Measurements from ENCODE around the gene SF1.
"Not testable (repeated sequence)": the region's sequence is repeated elsewhere in the genome, so short reads cannot be mapped to it uniquely, and the experiment has no call there.

Gene SF1, protein sequence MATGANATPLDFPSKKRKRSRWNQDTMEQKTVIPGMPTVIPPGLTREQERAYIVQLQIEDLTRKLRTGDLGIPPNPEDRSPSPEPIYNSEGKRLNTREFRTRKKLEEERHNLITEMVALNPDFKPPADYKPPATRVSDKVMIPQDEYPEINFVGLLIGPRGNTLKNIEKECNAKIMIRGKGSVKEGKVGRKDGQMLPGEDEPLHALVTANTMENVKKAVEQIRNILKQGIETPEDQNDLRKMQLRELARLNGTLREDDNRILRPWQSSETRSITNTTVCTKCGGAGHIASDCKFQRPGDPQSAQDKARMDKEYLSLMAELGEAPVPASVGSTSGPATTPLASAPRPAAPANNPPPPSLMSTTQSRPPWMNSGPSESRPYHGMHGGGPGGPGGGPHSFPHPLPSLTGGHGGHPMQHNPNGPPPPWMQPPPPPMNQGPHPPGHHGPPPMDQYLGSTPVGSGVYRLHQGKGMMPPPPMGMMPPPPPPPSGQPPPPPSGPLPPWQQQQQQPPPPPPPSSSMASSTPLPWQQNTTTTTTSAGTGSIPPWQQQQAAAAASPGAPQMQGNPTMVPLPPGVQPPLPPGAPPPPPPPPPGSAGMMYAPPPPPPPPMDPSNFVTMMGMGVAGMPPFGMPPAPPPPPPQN

GRCh38 chr11:64778473-64779298 is at the start of gene SF1:
TSS of gene SF1 (minus strand) at chr11:64778542. CDS start at chr11:64778392, 150 bp downstream.
- peak; percentile 100 for DNase-seq (ENCODE audit: low spot score)

DNA sequence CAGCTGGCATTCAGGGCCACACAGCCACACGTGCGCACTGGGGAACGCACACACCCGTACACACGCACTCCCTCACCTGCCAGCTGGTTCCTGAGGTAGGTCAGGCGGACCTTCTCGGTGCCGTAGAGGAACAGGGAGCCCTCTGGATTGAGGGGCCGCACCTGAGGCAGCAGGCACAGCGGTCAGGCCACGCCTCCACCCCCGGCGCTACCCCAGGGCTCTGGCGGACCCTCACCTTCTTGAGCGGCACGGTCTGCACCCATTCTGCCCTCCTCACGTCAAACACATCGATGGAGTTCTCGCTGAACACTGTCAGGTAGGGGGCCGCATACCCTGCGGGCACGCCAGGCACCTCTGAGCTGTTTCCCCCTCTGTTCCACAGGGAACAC is 49.1 kb upstream of the SF1 start:
- DNase-seq (ENCODE audit: low spot score): no peak

- no peak for DNase-seq (ENCODE audit: low spot score)
These were observed 48.5 kb upstream of the SF1 start for GRCh38 chr11:64826578-64827450.

- no peak for DNase-seq (ENCODE audit: low spot score)
These were observed 47.7 kb upstream of the SF1 start for GRCh38 chr11:64826062-64826461.

DNA sequence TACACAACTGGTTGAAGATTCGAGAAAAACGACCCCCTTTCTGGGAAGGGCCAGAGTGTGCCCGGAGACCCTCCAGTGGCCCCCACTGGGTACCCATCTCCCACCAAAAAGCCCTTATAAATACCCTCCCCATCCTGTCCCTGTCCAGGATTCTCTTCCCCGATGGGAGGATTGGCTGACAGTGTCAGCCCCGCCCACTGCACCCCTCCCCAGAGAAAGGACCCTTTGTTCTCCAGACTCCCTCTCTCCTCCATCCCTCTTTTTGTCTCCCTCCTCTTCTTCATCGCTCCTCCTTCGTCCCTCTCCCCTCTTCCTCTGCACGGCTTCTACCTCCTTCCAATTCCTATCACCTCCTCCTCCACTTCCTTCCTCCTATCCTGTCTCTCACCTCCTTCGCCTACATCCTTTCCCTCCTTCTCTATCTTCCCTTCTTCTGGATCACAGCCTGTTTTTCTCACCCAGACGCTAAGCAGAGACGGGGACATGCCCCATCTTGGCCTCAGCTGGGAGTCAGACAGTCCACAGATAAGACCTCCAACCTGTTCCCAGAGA is 45.3 kb upstream of the SF1 start:
- no peak for DNase-seq (ENCODE audit: low spot score)

DNA sequence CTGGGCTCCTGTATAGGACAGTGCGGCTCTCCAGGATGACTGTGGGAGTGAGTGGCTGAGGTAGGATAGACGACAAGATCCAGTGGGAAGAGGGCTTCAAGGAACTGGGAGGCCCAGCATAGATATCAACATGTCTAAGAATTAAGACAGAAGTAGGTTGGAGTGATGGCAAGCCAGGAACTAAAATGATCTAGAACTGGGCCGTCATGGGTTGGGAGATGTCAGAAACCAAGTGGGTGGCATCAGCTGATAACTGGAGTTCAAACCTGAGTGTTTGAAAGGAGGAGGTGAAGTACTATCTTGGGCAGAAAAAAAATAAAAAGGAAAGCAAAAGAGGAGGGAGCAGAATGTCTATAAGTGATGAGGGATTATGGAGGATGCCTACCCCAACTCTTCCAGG is 39.1 kb upstream of the SF1 start:
- no peak for DNase-seq (ENCODE audit: low spot score)

DNA sequence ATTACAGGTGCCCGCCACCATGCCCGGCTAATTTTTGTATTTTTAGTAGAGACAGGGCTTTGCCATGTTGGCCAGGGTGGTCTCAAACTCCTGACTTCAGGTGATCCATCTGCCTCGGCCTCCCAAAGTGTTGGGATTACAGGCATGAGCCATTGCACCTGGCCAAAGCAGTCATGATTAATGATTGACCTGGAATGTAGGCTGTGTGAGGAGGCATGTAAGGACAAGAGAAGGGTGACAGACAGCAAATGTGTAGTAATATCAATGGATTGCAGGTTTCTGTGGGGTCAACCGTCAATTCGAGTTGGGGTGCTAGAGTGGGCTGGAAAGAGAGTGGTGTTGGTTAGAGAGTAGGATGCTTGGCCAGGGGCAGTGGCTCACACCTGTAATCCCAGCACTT is 37.1 kb upstream of the SF1 start:
- not testable (repeated sequence) for DNase-seq (ENCODE audit: low spot score)

GRCh38 chr11:64814712-64815187 is 36.4 kb upstream of the SF1 start:
- no peak for DNase-seq (ENCODE audit: low spot score)

DNA sequence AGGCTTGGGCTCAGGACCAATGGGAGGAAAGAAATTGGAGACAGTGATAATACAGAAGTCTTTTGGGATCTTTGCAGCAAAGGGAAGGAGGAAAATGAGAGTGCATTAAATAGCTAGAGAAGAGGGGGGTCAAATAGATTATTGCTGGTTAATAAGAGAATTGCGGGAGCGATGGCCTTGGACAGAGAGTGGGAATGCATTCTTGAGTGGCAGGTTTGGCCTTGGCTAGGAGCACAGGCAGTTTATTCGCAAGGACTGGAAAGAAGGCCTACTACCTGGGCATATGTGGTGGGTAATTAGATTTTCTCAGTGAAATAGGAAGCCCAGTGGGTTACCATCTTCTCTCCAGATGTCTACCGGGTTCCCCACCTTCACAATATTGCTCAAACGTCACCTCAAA is 35.5 kb upstream of the SF1 start:
- DNase-seq (ENCODE audit: low spot score): no peak

DNA sequence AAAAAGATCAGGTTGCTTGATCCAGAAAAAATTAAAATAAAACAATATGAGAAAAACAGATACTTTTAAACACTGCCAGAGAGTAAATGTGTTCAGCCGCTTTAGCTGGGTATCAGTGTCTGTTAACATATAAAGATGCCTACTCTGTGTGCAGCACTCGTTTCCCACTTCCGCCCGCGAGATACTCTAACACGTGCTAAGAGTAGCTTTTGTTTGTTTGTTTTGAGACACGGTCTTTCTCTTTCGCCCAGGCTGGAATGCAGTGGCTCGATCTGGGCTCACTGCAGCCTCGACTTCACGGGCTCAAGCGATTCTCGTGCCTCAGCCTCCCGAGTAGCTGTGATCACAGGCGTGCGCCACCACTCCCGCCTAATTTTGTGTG is 32.5 kb upstream of the SF1 start:
- no peak for DNase-seq (ENCODE audit: low spot score)

GRCh38 chr11:64810271-64810890 is 32.0 kb upstream of the SF1 start, which contains the start of gene MEN1:
TSS of gene MEN1 (minus strand) at chr11:64810551. CDS start at chr11:64810109, 442 bp downstream.
- peak; percentile 98 for DNase-seq (ENCODE audit: low spot score)

DNA sequence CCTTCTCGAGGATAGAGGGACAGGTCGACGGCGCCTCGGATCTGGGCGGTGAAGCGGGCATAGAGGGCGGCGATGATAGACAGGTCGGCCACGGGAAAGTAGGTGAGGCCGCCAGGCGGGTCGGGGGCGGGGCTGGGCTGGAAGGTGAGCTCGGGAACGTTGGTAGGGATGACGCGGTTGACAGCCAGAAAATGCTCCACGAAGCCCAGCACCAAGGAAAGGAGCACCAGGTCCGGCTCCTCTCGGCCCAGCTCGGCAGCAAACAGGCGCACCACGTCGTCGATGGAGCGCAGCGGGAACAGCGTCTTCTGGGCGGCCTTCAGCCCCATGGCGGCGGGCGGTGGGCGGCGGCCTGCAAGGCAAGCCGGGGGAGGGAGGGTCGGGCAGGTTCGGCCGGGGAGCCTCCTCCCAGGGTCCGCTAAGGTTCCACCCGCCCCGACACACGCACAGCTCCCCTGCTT is 31.5 kb upstream of the SF1 start:
- DNase-seq (ENCODE audit: low spot score): no peak

- DNase-seq (ENCODE audit: low spot score): no peak
These were observed 27.1 kb upstream of the SF1 start for GRCh38 chr11:64805481-64805880.

DNA sequence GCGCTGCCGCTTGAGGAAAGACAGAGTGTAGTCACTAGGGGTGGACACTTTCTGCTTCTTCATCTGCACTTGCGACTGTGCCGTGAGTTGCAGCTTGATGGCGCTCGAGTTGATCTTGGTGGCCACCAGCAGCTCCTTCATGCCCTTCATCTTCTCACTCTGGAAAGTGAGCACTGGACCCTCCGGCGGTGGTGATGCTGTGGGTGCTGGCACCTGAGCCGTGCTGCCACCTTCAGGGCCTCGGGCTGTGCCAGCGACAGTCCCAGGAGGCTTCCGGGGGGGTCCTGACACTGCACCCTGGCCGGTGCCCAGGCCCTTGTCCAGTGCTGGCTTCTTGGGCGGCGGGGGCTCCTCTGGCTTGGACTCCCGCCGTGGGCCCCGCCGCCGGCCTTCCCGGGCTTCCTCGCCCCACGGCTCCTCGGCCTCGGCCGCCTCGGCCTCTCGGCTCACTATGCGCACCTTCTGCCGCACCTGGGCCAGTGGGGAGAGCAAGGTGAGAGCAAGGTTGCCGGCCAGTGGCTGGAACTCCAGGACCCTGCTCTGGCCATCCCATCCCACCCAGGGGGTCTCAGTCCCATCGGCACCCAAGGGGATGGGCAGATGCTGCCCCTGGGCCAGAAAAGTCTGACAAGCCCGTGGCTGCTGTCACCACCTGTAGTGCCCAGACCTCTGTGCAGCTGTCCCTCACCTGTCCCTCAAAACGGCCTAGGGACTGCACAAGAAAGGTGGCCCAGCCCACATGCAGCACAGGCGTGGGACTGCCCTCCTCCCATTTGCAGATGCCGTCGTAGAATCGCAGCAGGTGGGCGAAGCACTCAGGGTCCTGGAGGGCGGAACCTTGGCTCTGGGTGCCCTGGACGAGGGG is 26.2 kb upstream of the SF1 start:
- peak; percentile 66 for DNase-seq (ENCODE audit: low spot score)

DNA sequence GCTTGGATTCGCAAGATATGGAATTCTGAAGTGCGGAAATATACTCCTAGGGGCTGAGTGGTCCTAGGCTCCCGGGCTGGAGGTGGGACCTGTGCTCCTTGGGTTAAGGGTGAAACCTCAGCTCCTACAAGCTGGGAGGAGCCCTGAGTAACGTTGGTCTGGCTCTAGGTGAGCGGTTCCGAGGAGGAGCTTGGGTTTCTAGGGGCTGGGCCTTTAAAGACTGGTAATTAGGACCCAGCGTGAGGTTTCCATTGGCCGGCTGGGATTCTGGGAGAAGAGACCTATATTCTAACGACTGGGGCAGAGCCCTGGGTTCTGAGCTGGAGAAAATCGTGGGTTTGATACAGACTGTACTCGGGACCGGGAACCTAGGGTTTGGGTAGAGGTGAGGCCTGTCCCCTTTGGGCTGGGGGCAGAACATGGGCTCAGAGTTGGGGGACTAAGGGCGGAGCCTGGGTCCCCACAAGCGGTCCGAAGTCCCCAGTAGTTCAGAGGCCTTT is 25.6 kb upstream of the SF1 start:
- no peak for DNase-seq (ENCODE audit: low spot score)

DNA sequence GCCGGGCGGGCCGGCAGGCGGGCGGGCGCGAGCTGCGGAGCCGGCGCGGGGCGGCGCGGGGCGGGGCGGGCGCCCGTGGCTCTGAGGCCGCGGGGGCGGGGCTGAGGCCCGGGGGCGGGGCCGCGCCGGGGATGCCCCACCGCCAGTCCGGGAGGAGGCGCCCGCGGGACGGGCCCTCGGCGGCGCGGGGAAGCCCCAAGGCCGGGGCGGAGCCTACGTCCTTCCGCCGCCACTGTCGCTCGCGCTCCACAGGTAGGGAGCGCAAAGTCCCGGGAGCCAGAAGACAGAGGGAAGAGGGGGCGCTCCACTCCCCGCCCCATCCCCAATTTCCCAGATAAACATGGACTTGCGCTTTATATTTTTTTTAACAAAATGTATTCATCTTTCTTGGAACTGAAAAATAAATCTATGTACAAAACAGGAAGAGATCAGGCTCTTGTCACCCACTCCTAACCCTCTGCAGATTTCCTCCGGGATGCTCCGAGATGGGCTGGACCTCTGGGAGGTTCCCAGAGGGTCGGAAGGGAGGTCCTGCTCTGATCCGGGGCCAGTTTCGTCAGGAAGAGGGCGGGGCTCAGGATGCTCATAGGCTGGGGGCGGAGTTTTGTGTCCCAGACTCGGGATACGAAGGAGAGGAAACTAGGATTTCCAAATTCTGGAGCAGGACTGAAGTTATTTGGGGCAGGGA is 25.0 kb upstream of the SF1 start, which contains the start of gene MAP4K2:
Gene MAP4K2 (minus strand): TSS at position 57 of the 688 bp plus-strand sequence. CDS start 65 bp downstream, outside the sequence.
- DNase-seq (ENCODE audit: low spot score): peak; percentile 87

DNA sequence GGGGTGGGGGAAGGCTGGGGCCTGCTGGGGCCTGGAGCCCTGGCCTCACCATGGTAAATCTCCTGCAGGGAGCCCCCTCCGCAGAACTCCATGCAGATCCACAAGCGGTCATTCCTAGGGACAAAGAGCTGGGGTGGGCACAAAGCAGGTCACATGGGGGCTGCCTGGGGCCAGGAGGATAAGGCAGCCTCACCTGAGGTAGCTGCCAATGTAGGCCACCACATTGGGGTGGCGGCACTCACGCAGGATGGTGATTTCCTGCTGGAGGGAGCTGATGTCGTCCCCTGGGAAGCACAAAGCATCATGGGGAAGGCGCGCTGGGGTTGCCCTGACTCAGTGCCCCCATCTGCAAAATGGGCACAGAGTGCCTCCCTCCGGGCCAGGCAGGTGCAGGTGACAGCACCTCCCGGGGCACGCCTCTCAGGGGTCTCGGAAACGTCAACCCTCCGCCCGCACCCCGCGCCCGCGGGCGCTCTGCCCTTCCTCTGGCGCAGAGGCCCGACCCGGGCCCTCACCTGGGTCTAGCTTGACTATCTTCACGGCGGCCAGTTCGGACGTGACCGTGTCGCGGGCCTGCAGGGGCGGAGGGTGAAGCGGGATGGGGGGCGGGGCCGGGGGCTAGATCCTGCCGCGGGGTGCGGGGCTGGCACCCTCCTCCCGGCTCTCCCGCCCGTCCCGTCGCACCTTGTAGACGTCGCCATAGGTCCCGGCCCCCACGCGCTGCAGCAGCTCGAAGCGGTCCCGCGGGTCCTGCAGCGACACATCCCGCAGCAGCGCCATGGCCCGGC is 24.2 kb upstream of the SF1 start:
- no peak for DNase-seq (ENCODE audit: low spot score)

Data from cerebellar cortex (tissue), 1 donor.